GM23338 (cell line): Measurements from ENCODE around the gene TENT5C.

Experiments
- CREB1 ChIP-seq: fragments of 250-450 bp; sonication (Bioruptor Pico); IDR thresholded peaks from 2 replicates; pipeline ENCODE4 v1.5.0; 2020; ENCODE audit warnings: low read depth, mild to moderate bottlenecking, moderate library complexity
- EZH2 ChIP-seq: fragments of 200-600 bp; sonication (generic); IDR thresholded peaks from one replicate; pipeline ENCODE4 v1.8.0; 2017; ENCODE audit warnings: antibody characterized with exemption, mild to moderate bottlenecking, low read depth; ENCODE audit not compliant: unreplicated experiment
- EZH2phosphoT487 ChIP-seq: fragments of 200-600 bp; sonication (generic); IDR thresholded peaks from one replicate; pipeline ENCODE4 v1.8.1; 2018; ENCODE audit warnings: antibody characterized with exemption; ENCODE audit not compliant: unreplicated experiment
- JUNB ChIP-seq: IDR thresholded peaks from one replicate; pipeline ENCODE4 v1.6.1; 2016; ENCODE audit warnings: antibody characterized with exemption; ENCODE audit not compliant: unreplicated experiment
- NANOG ChIP-seq: IDR thresholded peaks from 2 replicates; pipeline ENCODE4 v1.6.1; 2016; ENCODE audit warnings: antibody characterized with exemption, borderline replicate concordance
- POLR2AphosphoS5 ChIP-seq: IDR thresholded peaks from 2 replicates; pipeline ENCODE4 v1.6.1; 2016; ENCODE audit warnings: antibody characterized with exemption, low read depth
- REST ChIP-seq: IDR thresholded peaks from one replicate; pipeline ENCODE4 v1.6.1; 2018; ENCODE audit warnings: antibody characterized with exemption; ENCODE audit not compliant: unreplicated experiment
- STAT1 ChIP-seq: IDR thresholded peaks from one replicate; pipeline ENCODE4 v1.6.1; 2016; ENCODE audit warnings: antibody characterized with exemption; ENCODE audit not compliant: unreplicated experiment
- ZNF114 ChIP-seq: fragments of 250-450 bp; sonication (Bioruptor Pico); IDR thresholded peaks from 2 replicates; pipeline ENCODE4 v1.5.0; 2020; ENCODE audit warnings: mild to moderate bottlenecking, moderate library complexity
- ZNF331 ChIP-seq: fragments of 250-450 bp; sonication (Bioruptor Pico); IDR thresholded peaks from 2 replicates; pipeline ENCODE4 v1.5.0; 2020; ENCODE audit warnings: low read depth, mild to moderate bottlenecking, moderate library complexity
- ZNF462 ChIP-seq: fragments of 250-450 bp; sonication (Bioruptor Pico); IDR thresholded peaks from 2 replicates; pipeline ENCODE4 v1.5.0; 2020; ENCODE audit warnings: mild to moderate bottlenecking, moderate library complexity
- TF ChIP-seq, protein P1 (sequence below), 2 experiments: fragments of 200-600 bp in 1 of 2; sonication (generic) in 1 of 2; conservative IDR thresholded peaks; 2 replicates each; pipeline versions ENCODE4 v1.5.1 to v1.6.1; 2016 to 2017; ENCODE audit warnings: antibody characterized with exemption in 2 of 2, low read depth in 2 of 2, mild to moderate bottlenecking in 2 of 2, moderate library complexity in 1 of 2
- TF ChIP-seq, protein P2 (sequence below): IDR thresholded peaks from 2 replicates; pipeline ENCODE4 v1.6.1; 2016; ENCODE audit warnings: antibody characterized with exemption

DNA sequence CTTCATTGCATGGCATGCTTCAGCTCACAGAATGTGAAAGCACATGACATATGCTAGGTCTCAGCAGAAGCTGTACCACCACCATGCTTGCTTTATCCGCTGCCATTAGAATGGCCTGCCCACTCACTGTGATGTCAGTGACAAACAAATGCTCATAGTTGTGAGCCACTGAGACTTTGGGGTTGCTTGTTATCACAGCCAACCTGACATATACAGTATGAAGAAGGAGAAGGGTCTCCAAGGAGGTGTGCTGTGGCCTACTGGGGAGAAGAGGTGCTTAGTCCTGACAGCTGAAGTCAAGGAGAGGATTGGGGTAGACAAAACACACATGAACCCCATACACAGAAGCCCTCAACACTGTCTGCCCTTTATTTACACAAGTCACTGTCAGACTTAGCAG, 19.5 kb upstream of the TENT5C start:
- TF ChIP-seq JUNB (no peak), EZH2phosphoT487 (no peak), POLR2AphosphoS5 (no peak), CREB1 (no peak), EZH2 (no peak), REST (no peak), ZNF114 (CRISPR knock-in tag) (no peak), ZNF331 (CRISPR knock-in tag) (no peak), STAT1 (no peak), ZNF462 (CRISPR knock-in tag) (no peak), NANOG (no peak)
- TF ChIP-seq, protein P1, sequence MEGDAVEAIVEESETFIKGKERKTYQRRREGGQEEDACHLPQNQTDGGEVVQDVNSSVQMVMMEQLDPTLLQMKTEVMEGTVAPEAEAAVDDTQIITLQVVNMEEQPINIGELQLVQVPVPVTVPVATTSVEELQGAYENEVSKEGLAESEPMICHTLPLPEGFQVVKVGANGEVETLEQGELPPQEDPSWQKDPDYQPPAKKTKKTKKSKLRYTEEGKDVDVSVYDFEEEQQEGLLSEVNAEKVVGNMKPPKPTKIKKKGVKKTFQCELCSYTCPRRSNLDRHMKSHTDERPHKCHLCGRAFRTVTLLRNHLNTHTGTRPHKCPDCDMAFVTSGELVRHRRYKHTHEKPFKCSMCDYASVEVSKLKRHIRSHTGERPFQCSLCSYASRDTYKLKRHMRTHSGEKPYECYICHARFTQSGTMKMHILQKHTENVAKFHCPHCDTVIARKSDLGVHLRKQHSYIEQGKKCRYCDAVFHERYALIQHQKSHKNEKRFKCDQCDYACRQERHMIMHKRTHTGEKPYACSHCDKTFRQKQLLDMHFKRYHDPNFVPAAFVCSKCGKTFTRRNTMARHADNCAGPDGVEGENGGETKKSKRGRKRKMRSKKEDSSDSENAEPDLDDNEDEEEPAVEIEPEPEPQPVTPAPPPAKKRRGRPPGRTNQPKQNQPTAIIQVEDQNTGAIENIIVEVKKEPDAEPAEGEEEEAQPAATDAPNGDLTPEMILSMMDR (conservative IDR thresholded peaks at IDR 0.05; ENCODE audit: low read depth in 2 of 2) = no peak
- TF ChIP-seq, protein P2, sequence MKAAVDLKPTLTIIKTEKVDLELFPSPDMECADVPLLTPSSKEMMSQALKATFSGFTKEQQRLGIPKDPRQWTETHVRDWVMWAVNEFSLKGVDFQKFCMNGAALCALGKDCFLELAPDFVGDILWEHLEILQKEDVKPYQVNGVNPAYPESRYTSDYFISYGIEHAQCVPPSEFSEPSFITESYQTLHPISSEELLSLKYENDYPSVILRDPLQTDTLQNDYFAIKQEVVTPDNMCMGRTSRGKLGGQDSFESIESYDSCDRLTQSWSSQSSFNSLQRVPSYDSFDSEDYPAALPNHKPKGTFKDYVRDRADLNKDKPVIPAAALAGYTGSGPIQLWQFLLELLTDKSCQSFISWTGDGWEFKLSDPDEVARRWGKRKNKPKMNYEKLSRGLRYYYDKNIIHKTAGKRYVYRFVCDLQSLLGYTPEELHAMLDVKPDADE = no peak
